GM15510 (cell line): ENCODE measurements around the gene FAM170B.

ENCODE experiments used
- POLR2A ChIP-seq: IDR thresholded peaks from 3 replicates; pipeline ENCODE4 v1.6.1; 2011; ENCODE audit warnings: borderline replicate concordance; ENCODE audit not compliant: insufficient read length; ENCODE audit errors: extremely low read depth

The FAM170B gene

GRCh38 chr10:49123981-49124950 is 9.6 kb downstream of the FAM170B start:
- TF ChIP-seq POLR2A, result no peak

DNA sequence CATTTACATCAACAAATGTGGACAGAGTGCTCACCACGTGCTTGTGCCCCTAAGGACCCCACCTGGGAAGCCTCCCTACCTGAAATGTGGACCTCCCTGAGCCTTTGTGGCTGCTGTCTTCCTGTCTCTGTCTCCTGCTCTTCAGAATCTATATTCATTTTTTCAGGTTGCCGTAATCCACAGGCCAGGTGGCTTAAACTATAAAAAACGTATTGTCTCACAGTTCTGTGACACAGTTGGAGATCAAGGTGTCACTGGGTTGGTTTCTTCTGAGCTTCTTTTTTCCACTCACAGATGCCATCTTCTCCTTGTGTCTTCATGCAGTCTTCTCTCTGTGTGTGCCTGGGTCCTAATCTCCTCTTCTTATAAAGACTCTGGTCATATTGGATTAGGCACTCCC is 12.9 kb downstream of the FAM170B start:
- no peak for TF ChIP-seq POLR2A

DNA sequence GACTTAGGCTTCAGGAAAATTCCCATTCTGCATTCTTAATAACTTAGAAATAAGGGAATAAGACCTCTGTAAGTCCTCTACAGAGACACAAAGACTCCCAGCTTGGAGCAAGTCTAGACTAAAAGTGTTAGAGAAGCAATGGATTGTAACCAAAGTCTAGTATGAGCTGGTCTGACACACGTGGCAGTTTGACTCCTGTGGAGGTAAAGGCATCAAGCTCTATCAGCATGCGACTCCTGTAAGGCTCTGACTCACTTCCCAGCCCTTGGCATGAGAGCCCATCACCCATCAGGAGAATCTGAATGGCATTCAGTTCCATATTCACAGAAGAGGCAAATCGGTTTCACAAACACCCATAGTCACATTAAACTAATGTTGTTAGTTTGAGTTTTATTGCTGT is 14.1 kb downstream of the FAM170B start:
- no peak for TF ChIP-seq POLR2A

GRCh38 chr10:49118430-49119074 is 15.3 kb downstream of the FAM170B start:
- TF ChIP-seq POLR2A, result no peak

DNA sequence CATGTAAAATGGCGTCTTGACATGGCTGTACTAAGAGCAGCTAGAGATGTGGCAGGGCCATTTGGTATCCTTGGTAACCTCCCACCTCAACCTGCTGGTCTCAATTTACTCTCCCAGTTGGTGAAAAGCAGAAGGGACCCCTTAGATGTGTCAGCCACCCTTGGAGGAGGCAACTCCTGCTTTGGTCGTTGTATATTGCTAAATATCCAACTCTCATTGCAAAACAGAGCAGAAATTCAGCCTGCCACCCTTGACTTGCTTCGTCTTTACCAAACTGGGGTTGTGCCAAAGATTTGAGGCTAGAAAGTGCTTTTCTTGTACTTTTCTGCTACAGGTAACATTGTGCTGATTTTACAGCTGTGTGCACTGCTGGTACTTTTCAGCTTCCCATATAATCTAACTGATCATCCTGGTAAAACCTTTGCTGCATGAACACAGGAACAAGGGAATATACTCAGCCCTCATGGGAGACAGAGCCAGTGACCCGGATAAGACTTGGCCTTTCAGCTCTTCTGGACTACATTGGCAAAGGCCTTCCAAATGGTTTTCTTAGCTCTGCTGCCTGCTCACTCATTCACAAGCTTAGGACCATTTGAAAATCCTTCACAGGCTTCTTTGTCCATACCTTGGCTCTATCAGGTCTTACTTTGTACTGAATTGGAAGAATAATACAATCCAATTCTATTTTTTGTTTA is 16.3 kb downstream of the FAM170B start:
- no peak for TF ChIP-seq POLR2A

GRCh38 chr10:49116509-49117375 is 17.1 kb downstream of the FAM170B start:
- no peak for TF ChIP-seq POLR2A

- no peak for TF ChIP-seq POLR2A
Observed at GRCh38 chr10:49115796-49116508, 17.9 kb downstream of the FAM170B start.

- no peak for TF ChIP-seq POLR2A
Observed at GRCh38 chr10:49115015-49115795, 18.6 kb downstream of the FAM170B start, which contains the start of gene VSTM4. TSS of gene VSTM4 (minus strand) at chr10:49115522. CDS start at chr10:49115485, 37 bp downstream.

- TF ChIP-seq POLR2A, result no peak
Observed at GRCh38 chr10:49114718-49115014, 19.2 kb downstream of the FAM170B start.

GRCh38 chr10:49113741-49114141 is 20.1 kb downstream of the FAM170B start:
- no peak for TF ChIP-seq POLR2A

DNA sequence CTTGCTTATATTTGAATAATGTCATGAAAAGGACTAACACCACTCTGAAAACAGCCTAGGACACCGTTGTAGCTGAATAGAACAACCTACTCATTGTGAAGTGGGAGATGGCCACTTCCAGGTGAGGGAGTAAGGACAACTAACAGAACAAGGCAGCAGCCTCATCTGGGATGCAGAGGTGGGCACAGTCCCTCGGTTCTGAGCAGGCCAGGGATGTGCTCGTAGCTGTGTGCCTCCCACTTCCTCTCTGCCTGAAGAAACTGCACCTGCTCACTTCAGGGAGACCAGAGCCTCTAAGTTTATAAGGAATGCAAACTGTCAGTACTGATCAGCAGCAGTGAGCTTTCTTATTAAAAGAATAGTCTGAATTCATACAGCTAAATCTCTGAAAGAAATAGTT is 21.0 kb downstream of the FAM170B start:
- TF ChIP-seq POLR2A, result no peak

DNA sequence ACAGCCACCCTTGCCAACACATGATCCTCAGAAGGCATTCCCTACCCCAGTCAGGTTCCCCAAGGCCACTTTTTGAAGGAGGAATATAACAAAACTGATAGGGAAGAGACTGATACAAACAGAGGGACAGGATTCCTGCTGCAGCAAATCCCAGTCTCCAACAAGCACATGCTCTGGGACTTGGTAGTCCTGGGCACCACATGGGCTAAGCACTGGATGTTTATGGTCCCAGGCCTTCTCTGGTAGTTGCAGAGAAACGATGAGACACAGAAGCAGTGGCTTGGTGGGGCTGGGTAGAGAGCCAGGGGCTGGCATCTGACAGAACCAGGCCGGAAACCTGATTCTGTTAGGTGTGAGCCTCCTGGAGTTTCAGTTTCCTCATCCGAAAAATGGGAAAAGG is 21.7 kb downstream of the FAM170B start:
- no peak for TF ChIP-seq POLR2A

DNA sequence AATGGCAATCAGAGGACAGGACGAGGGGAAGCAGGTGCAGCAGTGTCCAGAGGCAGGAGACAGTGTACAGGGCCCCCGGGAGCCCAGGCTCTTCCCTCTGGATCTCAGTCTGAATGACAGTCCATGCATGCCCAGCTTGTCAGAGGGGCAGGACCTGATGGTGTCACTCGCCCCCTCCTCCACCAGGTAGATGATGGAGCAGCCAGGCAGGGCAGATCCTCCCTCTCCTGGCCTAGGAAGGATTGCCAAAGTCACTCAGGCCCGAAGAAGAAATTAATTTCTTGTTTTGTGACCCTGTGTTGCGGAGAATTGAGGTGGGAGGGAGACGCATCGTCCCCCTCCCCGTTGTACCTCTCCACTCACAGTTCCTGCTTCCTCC is 22.5 kb downstream of the FAM170B start:
- no peak for TF ChIP-seq POLR2A
